ENCODE results near the gene SLC35F3. TPM values are rescaled to one million over a fixed set of nuclear protein-coding genes. Genes with fewer than 3 reads are reported as not detected.

Gene SLC35F3
- total RNA-seq, 1 experiment from 2014 or later = 22.7 TPM

GRCh38 chr1:234219711-234220110 is 315.2 kb downstream of the SLC35F3 start:
- CTCF ChIA-PET = no interaction called here
- no TSS peak for BruUV-seq (replicated peaks)
- Histone ChIP-seq H3K4me1 (ENCODE audit: insufficient read depth, low read length, poor library complexity, severe bottlenecking) (peaks cover 21% of the 10 kb centered on the region), H3K36me3 (ENCODE audit: insufficient read depth, low read length, poor library complexity, severe bottlenecking) (peaks cover 21% of the 10 kb centered on the region), H3K27me3 (replicated peaks; ENCODE audit: insufficient read depth, low read depth, low read length, poor library complexity) (no peaks in the 10 kb centered on the region), H3K4me3 (ENCODE audit: low read depth, low read length, poor library complexity, severe bottlenecking) (no peak overlapping the region), H3K27ac (ENCODE audit: low read depth, low read length, poor library complexity, severe bottlenecking) (no peak overlapping the region), H3K9me3 (ENCODE audit: low read depth, low read length, poor library complexity, severe bottlenecking) (no peaks in the 10 kb centered on the region)
- POLR2A ChIA-PET (ENCODE audit: low non-redundant PET) = interaction anchor here (0.7 kb wide), 1 partner anchor 22 kb away, joined by 4 read pairs; no protein-coding TSS in a partner anchor
- DNase-seq (ENCODE audit: low spot score) = no peak
- TF ChIP-seq CTCF (conservative IDR thresholded peaks at IDR 0.05; ENCODE audit: low read depth, low read length) (no peak), EZH2 (IDR thresholded peaks at IDR 0.05; ENCODE audit: borderline replicate concordance, low read depth, low read length, poor library complexity, severe bottlenecking) (no peak)
- intact Hi-C loops (cut with micrococcal nuclease; ENCODE audit: unreplicated experiment) = no loop called here

GRCh38 chr1:234221601-234222000 is 317.1 kb downstream of the SLC35F3 start:
- POLR2A ChIA-PET (ENCODE audit: low non-redundant PET) = interaction anchor here (0.6 kb wide), 2 partner anchors 9 to 11 kb away, joined by 3 read pairs; no protein-coding TSS in a partner anchor
- H3K36me3 ChIP-seq (ENCODE audit: insufficient read depth, low read length, poor library complexity, severe bottlenecking) = peaks cover 21% of the 10 kb centered on the region
- H3K27me3 ChIP-seq (replicated peaks; ENCODE audit: insufficient read depth, low read depth, low read length, poor library complexity) = no peaks in the 10 kb centered on the region
- intact Hi-C loops (cut with micrococcal nuclease; ENCODE audit: unreplicated experiment) = no loop called here
- no peak overlapping the region for H3K4me3 ChIP-seq (ENCODE audit: low read depth, low read length, poor library complexity, severe bottlenecking)
- BruUV-seq (replicated peaks) = no TSS peak
- CTCF ChIA-PET = no interaction called here
- H3K4me1 ChIP-seq (ENCODE audit: insufficient read depth, low read length, poor library complexity, severe bottlenecking) = peaks cover 14% of the 10 kb centered on the region
- no peaks in the 10 kb centered on the region for H3K9me3 ChIP-seq (ENCODE audit: low read depth, low read length, poor library complexity, severe bottlenecking)
- H3K27ac ChIP-seq (ENCODE audit: low read depth, low read length, poor library complexity, severe bottlenecking) = no peak overlapping the region
- TF ChIP-seq EZH2 (IDR thresholded peaks at IDR 0.05; ENCODE audit: borderline replicate concordance, low read depth, low read length, poor library complexity, severe bottlenecking) = no peak
- TF ChIP-seq CTCF (conservative IDR thresholded peaks at IDR 0.05; ENCODE audit: low read depth, low read length) = no peak
- DNase-seq (ENCODE audit: low spot score) = no peak

- Histone ChIP-seq H3K4me3 (ENCODE audit: low read depth, low read length, poor library complexity, severe bottlenecking) (no peak overlapping the region), H3K27me3 (replicated peaks; ENCODE audit: insufficient read depth, low read depth, low read length, poor library complexity) (no peaks in the 10 kb centered on the region), H3K36me3 (ENCODE audit: insufficient read depth, low read length, poor library complexity, severe bottlenecking) (peaks cover 21% of the 10 kb centered on the region), H3K9me3 (ENCODE audit: low read depth, low read length, poor library complexity, severe bottlenecking) (no peaks in the 10 kb centered on the region), H3K27ac (ENCODE audit: low read depth, low read length, poor library complexity, severe bottlenecking) (no peak overlapping the region), H3K4me1 (ENCODE audit: insufficient read depth, low read length, poor library complexity, severe bottlenecking) (peaks cover 9% of the 10 kb centered on the region)
- TF ChIP-seq CTCF (conservative IDR thresholded peaks at IDR 0.05; ENCODE audit: low read depth, low read length) (no peak), EZH2 (IDR thresholded peaks at IDR 0.05; ENCODE audit: borderline replicate concordance, low read depth, low read length, poor library complexity, severe bottlenecking) (no peak)
- CTCF ChIA-PET = no interaction called here
- DNase-seq (ENCODE audit: low spot score) = no peak
- intact Hi-C loops (cut with micrococcal nuclease; ENCODE audit: unreplicated experiment) = no loop called here
- no TSS peak for BruUV-seq (replicated peaks)
- POLR2A ChIA-PET (ENCODE audit: low non-redundant PET) = no interaction called here
Observed at GRCh38 chr1:234222561-234223280, 318.2 kb downstream of the SLC35F3 start.
